Astrocyte (in vitro differentiated cells and primary cell): ENCODE measurements around the gene UCN. TPM values are rescaled to one million over a fixed set of nuclear protein-coding genes. Genes with fewer than 3 reads are reported as not detected.

Experiments
- DNase-seq: peaks from one replicate; pipeline ENCODE4 v3.0.0-alpha.2; 2010; ENCODE audit warnings: low read depth
- FAIRE-seq: peaks from 2 replicates; lab custom pipeline; 2011; peaks lifted over from hg19 to GRCh38; lab: Jason Lieb, UNC
- H2AFZ ChIP-seq: 2 replicates; pipeline ENCODE4 v1.6.0; 2012; ENCODE audit warnings: low read depth, low read length, inconsistent platforms
- H3K27ac ChIP-seq: 2 replicates; pipeline ENCODE4 v1.5.1; 2011; ENCODE audit warnings: low read depth, low read length, inconsistent platforms
- H3K27me3 ChIP-seq: 2 replicates; pipeline ENCODE4 v1.6.0; 2011; ENCODE audit warnings: low read length, inconsistent platforms; ENCODE audit not compliant: insufficient read depth
- H3K36me3 ChIP-seq: 2 replicates; pipeline ENCODE4 v1.5.1; 2011; ENCODE audit warnings: low read length, inconsistent platforms; ENCODE audit not compliant: insufficient read depth
- H3K4me1 ChIP-seq: 2 replicates; pipeline ENCODE4 v1.5.1; 2011; ENCODE audit warnings: low read length, inconsistent platforms; ENCODE audit not compliant: insufficient read depth
- H3K4me2 ChIP-seq: 2 replicates; pipeline ENCODE4 v1.6.0; 2012; ENCODE audit warnings: low read length, inconsistent platforms
- H3K4me3 ChIP-seq: 2 replicates; pipeline ENCODE4 v1.5.1; 2011; ENCODE audit warnings: low read depth, mild to moderate bottlenecking, low read length, inconsistent platforms; ENCODE audit not compliant: insufficient read depth
- H3K79me2 ChIP-seq: 2 replicates; pipeline ENCODE4 v1.6.0; 2012; ENCODE audit warnings: mild to moderate bottlenecking, low read length, inconsistent platforms; ENCODE audit not compliant: insufficient read depth
- H3K9ac ChIP-seq: 2 replicates; pipeline ENCODE4 v1.6.0; 2012; ENCODE audit warnings: mild to moderate bottlenecking, low read length, inconsistent platforms
- H3K9me3 ChIP-seq: 2 replicates; pipeline ENCODE4 v1.5.1; 2012; ENCODE audit warnings: low read depth, mild to moderate bottlenecking, low read length, inconsistent platforms; ENCODE audit not compliant: insufficient read depth
- H4K20me1 ChIP-seq: 2 replicates; pipeline ENCODE4 v1.6.0; 2012; ENCODE audit warnings: low read length, inconsistent platforms; ENCODE audit not compliant: insufficient read depth
- H3K27ac Mint-ChIP-seq: one replicate; pipeline ENCODE4 v1.8.0; 2021; ENCODE audit warnings: mild to moderate bottlenecking, mixed read lengths; ENCODE audit not compliant: unreplicated experiment
- H3K27me3 Mint-ChIP-seq: one replicate; pipeline ENCODE4 v1.8.0; 2021; ENCODE audit warnings: low read depth, mixed read lengths; ENCODE audit not compliant: unreplicated experiment
- H3K36me3 Mint-ChIP-seq: one replicate; pipeline ENCODE4 v1.8.0; 2021; ENCODE audit warnings: low read depth, mixed read lengths; ENCODE audit not compliant: unreplicated experiment
- H3K4me1 Mint-ChIP-seq: one replicate; pipeline ENCODE4 v1.8.0; 2021; ENCODE audit warnings: low read depth, mixed read lengths; ENCODE audit not compliant: unreplicated experiment
- H3K4me3 Mint-ChIP-seq: one replicate; pipeline ENCODE4 v1.8.0; 2021; ENCODE audit warnings: mild to moderate bottlenecking, moderate library complexity, mixed read lengths; ENCODE audit not compliant: unreplicated experiment
- H3K9me3 Mint-ChIP-seq: one replicate; pipeline ENCODE4 v1.8.0; 2021; ENCODE audit warnings: mild to moderate bottlenecking, mixed read lengths; ENCODE audit not compliant: unreplicated experiment
- CTCF ChIP-seq: IDR thresholded peaks from 2 replicates; pipeline ENCODE4 v1.5.1; 2011; ENCODE audit warnings: low read depth, mild to moderate bottlenecking, inconsistent platforms, low read length, moderate library complexity; ENCODE audit not compliant: insufficient read depth
- EZH2 ChIP-seq: IDR thresholded peaks from 2 replicates; pipeline ENCODE4 v1.6.1; 2012; ENCODE audit warnings: mild to moderate bottlenecking, low read length, inconsistent platforms; ENCODE audit not compliant: insufficient read depth
- total RNA-seq: library from RNA; stranded (reverse); gene quantifications from 2 replicates; pipeline ENCODE4 v1.2.1, GENCODE V29; 2021

UCN gene
- total RNA-seq, 1 donor from 2014 or later: 1.1 TPM

- Mint-ChIP-seq H3K9me3 (peaks cover 3% of the 10 kb centered on the region), H3K27ac (no peak overlapping the region), H3K27me3 (peaks cover 41% of the 10 kb centered on the region), H3K4me3 (no peak overlapping the region), H3K4me1 (peaks cover 3% of the 10 kb centered on the region), H3K36me3 (no peaks in the 10 kb centered on the region)
- DNase-seq: no peak
- Histone ChIP-seq H3K79me2 (no peaks in the 10 kb centered on the region), H3K9ac (no peak overlapping the region), H2AFZ (peak overlapping the region; percentile 41), H3K9me3 (peaks cover 2% of the 10 kb centered on the region), H3K27me3 (peaks cover 78% of the 10 kb centered on the region), H3K4me2 (peak overlapping the region; percentile 81), H3K4me3 (peak overlapping the region; percentile 46), H3K36me3 (no peaks in the 10 kb centered on the region), H3K4me1 (peaks cover 6% of the 10 kb centered on the region), H4K20me1 (peaks cover 14% of the 10 kb centered on the region), H3K27ac (no peak overlapping the region)
- peak; percentile 90 for TF ChIP-seq EZH2
- no peak for TF ChIP-seq CTCF
- no peak for FAIRE-seq
Observed at GRCh38 chr2:27264253-27264752, 43.9 kb downstream of the UCN start.

- DNase-seq: no peak
- peak overlapping the region; percentile 71 for H3K4me3 Mint-ChIP-seq
- Histone ChIP-seq H3K4me1 (peaks cover 6% of the 10 kb centered on the region), H3K27ac (no peak overlapping the region), H3K4me2 (peak overlapping the region; percentile 81), H3K36me3 (no peaks in the 10 kb centered on the region), H3K27me3 (peaks cover 73% of the 10 kb centered on the region), H2AFZ (no peak overlapping the region), H3K9ac (no peak overlapping the region), H4K20me1 (peaks cover 14% of the 10 kb centered on the region), H3K4me3 (peak overlapping the region; percentile 42), H3K9me3 (peaks cover 2% of the 10 kb centered on the region), H3K79me2 (no peaks in the 10 kb centered on the region)
- H3K27ac Mint-ChIP-seq: no peak overlapping the region
- no peak for FAIRE-seq
- peaks cover 3% of the 10 kb centered on the region for H3K4me1 Mint-ChIP-seq
- peaks cover 3% of the 10 kb centered on the region for H3K9me3 Mint-ChIP-seq
- H3K36me3 Mint-ChIP-seq: no peaks in the 10 kb centered on the region
- TF ChIP-seq CTCF (no peak), EZH2 (peak; percentile 99)
- peaks cover 40% of the 10 kb centered on the region for H3K27me3 Mint-ChIP-seq
Observed at GRCh38 chr2:27263287-27264252, 44.7 kb downstream of the UCN start.
